Gastrocnemius medialis (tissue), 4 donors: ENCODE measurements around the gene CD72.
"Not testable (repeated sequence)": the region's sequence is repeated elsewhere in the genome, so short reads cannot be mapped to it uniquely, and the experiment has no call there.

Experiments
- CTCF ChIP-seq, 5 experiments: fragments of 450-650 bp in 3 of 5; fragments of 200-600 bp in 2 of 5; sonication (generic) in 2 of 5; IDR thresholded peaks in 4 of 5; conservative IDR thresholded peaks in 1 of 5; 1 replicate in 4 of 5; 2 replicates in 1 of 5; pipeline ENCODE4 v1.5.1; 2016 to 2019; ENCODE audit warnings: antibody characterized with exemption in 5 of 5, mild to moderate bottlenecking in 3 of 5, moderate library complexity in 3 of 5
- POLR2A ChIP-seq, 2 donors: fragments of 450-650 bp; IDR thresholded peaks; one replicate each; pipeline ENCODE4 v1.6.1; 2017; ENCODE audit warnings: antibody characterized with exemption in 2 of 2, mild to moderate bottlenecking in 2 of 2, moderate library complexity in 2 of 2

GRCh38 chr9:35641478-35641877 lies 23.3 kb upstream of the CD72 start:
- TF ChIP-seq CTCF (IDR thresholded peaks at IDR 0.05 in 4 of 5, conservative IDR thresholded peaks at IDR 0.05 in 1 of 5); POLR2A (IDR thresholded peaks at IDR 0.05): not testable (repeated sequence)
